Inflammatory macrophage treated with lipopolysaccharide for 1 hour (primary cell): ENCODE results near the gene PASK.
"Not testable (repeated sequence)": the region's sequence is repeated elsewhere in the genome, so short reads cannot be mapped to it uniquely, and the experiment has no call there.

Experiments used
- DNase-seq, 2 donors: peaks; one replicate each; pipeline ENCODE4 v3.0.0-alpha.2; 2020 to 2022

PASK gene

GRCh38 chr2:241148891-241149674 lies at the start of gene PASK:
PASK (minus strand) TSS chr2:241149472; CDS start chr2:241143032, 6,440 bp downstream.
- DNase-seq: peak; percentile 91 to 93

- no peak for DNase-seq
Observed at GRCh38 chr2:241198381-241199279, 49.4 kb upstream of the PASK start.

- no peak for DNase-seq
Observed at GRCh38 chr2:241197947-241198346, 48.7 kb upstream of the PASK start.

GRCh38 chr2:241197246-241197645 lies 48.0 kb upstream of the PASK start:
- DNase-seq: not testable (repeated sequence)

- DNase-seq: no peak
Observed at GRCh38 chr2:241195506-241196130, 46.3 kb upstream of the PASK start.

- DNase-seq: no peak
Observed at GRCh38 chr2:241194811-241195210, 45.5 kb upstream of the PASK start.

GRCh38 chr2:241193271-241193670 lies 44.0 kb upstream of the PASK start:
- DNase-seq: no peak

- no peak for DNase-seq
Observed at GRCh38 chr2:241191081-241191480, 41.8 kb upstream of the PASK start.

GRCh38 chr2:241190291-241190981 lies 41.2 kb upstream of the PASK start:
- no peak for DNase-seq

GRCh38 chr2:241189856-241190201 lies 40.6 kb upstream of the PASK start:
- no peak for DNase-seq

GRCh38 chr2:241189093-241189855 lies 40.0 kb upstream of the PASK start:
- DNase-seq: no peak

- DNase-seq: no peak
Observed at GRCh38 chr2:241188361-241189092, 39.3 kb upstream of the PASK start, which contains the start of gene ANO7. ANO7 (plus strand) TSS chr2:241188677; CDS start chr2:241190064, 1,387 bp downstream.

GRCh38 chr2:241187918-241188234 lies 38.6 kb upstream of the PASK start:
- DNase-seq: no peak

- no peak for DNase-seq
Observed at GRCh38 chr2:241187101-241187917, 38.0 kb upstream of the PASK start.

GRCh38 chr2:241185961-241186360 lies 36.7 kb upstream of the PASK start:
- DNase-seq: no peak

GRCh38 chr2:241184901-241185300 lies 35.6 kb upstream of the PASK start:
- DNase-seq: no peak

GRCh38 chr2:241183221-241183620 lies 33.9 kb upstream of the PASK start:
- DNase-seq: no peak

GRCh38 chr2:241182531-241183133 lies 33.4 kb upstream of the PASK start:
- DNase-seq: no peak

- no peak for DNase-seq
Observed at GRCh38 chr2:241182126-241182525, 32.9 kb upstream of the PASK start.

- DNase-seq: no peak
Observed at GRCh38 chr2:241180495-241180894, 31.2 kb upstream of the PASK start.
